DMS153 (cell line): ENCODE data around the gene TRIM71.
"Not testable (repeated sequence)": the region's sequence is repeated elsewhere in the genome, so short reads cannot be mapped to it uniquely, and the experiment has no call there.

Experiments used
- DNase-seq: peaks from one replicate; lab custom pipeline; 2025; lab: John Stamatoyannopoulos, UW

TRIM71 gene

GRCh38 chr3:32819551-32820348 lies 2.0 kb downstream of the TRIM71 start:
- no peak for DNase-seq

GRCh38 chr3:32820430-32820829 lies 2.6 kb downstream of the TRIM71 start:
- no peak for DNase-seq

- DNase-seq: no peak
Observed at GRCh38 chr3:32820971-32821685, 3.3 kb downstream of the TRIM71 start.

GRCh38 chr3:32821686-32822296 lies 4.0 kb downstream of the TRIM71 start:
- no peak for DNase-seq

- DNase-seq: no peak
Observed at GRCh38 chr3:32822609-32823498, 5.1 kb downstream of the TRIM71 start.

- not testable (repeated sequence) for DNase-seq
Observed at GRCh38 chr3:32823641-32824184, 5.9 kb downstream of the TRIM71 start.

GRCh38 chr3:32825601-32826375 lies 8.0 kb downstream of the TRIM71 start:
- DNase-seq: no peak

GRCh38 chr3:32831062-32831461 lies 13.3 kb downstream of the TRIM71 start:
- DNase-seq: no peak

- DNase-seq: no peak
Observed at GRCh38 chr3:32831791-32832190, 14.0 kb downstream of the TRIM71 start.

GRCh38 chr3:32832193-32832592 lies 14.4 kb downstream of the TRIM71 start:
- DNase-seq: no peak

- DNase-seq: no peak
Observed at GRCh38 chr3:32835049-32835371, 17.2 kb downstream of the TRIM71 start.

- no peak for DNase-seq
Observed at GRCh38 chr3:32835961-32836360, 18.2 kb downstream of the TRIM71 start.

- DNase-seq: no peak
Observed at GRCh38 chr3:32836601-32837000, 18.8 kb downstream of the TRIM71 start.

GRCh38 chr3:32837366-32837765 lies 19.6 kb downstream of the TRIM71 start:
- no peak for DNase-seq

- DNase-seq: no peak
Observed at GRCh38 chr3:32837789-32838188, 20.0 kb downstream of the TRIM71 start.

- DNase-seq: no peak
Observed at GRCh38 chr3:32839714-32840085, 21.9 kb downstream of the TRIM71 start.

- DNase-seq: no peak
Observed at GRCh38 chr3:32840086-32840841, 22.5 kb downstream of the TRIM71 start.

- no peak for DNase-seq
Observed at GRCh38 chr3:32841341-32841740, 23.5 kb downstream of the TRIM71 start.

- DNase-seq: no peak
Observed at GRCh38 chr3:32841867-32842470, 24.2 kb downstream of the TRIM71 start.

- DNase-seq: no peak
Observed at GRCh38 chr3:32842531-32842931, 24.7 kb downstream of the TRIM71 start.
